GM18868 (cell line): Measurements from ENCODE around the gene PPT2.
"Not testable (repeated sequence)": the region's sequence is repeated elsewhere in the genome, so short reads cannot be mapped to it uniquely, and the experiment has no call there.

Experiments used
- ATAC-seq: cut with Tn5 transposase; IDR thresholded peaks from one replicate; pipeline ENCODE4 v1.9.1; 2021; ENCODE audit warnings: mild to moderate bottlenecking, moderate library complexity; ENCODE audit not compliant: unreplicated experiment

The PPT2 gene

DNA sequence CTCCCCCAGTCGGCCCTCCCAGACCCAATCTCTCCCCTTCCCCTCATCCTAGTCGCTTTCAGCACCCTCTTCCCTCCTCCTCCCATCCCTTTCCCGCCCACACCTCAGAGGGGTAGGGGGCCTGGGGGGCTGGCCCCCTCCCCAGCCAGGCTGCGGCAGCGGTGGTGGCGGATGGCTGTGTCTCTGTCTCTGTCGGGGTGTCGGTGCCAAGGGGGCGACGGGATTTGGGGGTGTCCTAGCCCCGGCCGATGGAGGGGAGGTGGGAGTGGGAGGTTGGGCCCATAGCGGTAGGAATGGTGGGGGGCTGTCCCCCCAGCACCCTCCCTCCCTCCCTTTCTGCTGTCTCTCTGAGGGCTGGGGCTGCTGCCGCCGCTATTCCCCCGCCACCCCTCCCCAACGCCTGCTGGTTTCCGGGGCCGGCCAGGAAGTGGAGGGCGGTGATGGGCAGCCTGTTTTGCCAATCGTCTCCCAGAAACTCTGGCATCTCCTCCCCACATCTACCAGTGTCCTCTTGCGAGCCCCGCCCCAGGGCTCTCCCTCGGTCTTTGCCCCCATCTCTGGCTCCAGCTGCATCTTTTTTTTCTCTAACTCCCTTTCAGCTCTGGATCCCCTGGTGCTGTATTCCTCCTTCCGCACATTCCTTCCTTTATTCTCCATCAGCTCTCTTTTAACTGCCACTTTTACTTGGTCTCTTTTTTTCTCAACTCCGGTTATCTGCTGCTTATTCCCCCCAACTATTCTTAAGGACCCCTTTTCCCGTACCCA is 22.0 kb downstream of the PPT2 start, which contains the start of gene AGPAT1:
Gene AGPAT1, minus strand, starts transcription at position 374 of the 765 bp plus-strand sequence. CDS start 4,588 bp downstream, outside the sequence.
- peak; percentile 48 for ATAC-seq

- ATAC-seq, result no peak
Observed at GRCh38 chr6:32176476-32177182, 22.7 kb downstream of the PPT2 start.

DNA sequence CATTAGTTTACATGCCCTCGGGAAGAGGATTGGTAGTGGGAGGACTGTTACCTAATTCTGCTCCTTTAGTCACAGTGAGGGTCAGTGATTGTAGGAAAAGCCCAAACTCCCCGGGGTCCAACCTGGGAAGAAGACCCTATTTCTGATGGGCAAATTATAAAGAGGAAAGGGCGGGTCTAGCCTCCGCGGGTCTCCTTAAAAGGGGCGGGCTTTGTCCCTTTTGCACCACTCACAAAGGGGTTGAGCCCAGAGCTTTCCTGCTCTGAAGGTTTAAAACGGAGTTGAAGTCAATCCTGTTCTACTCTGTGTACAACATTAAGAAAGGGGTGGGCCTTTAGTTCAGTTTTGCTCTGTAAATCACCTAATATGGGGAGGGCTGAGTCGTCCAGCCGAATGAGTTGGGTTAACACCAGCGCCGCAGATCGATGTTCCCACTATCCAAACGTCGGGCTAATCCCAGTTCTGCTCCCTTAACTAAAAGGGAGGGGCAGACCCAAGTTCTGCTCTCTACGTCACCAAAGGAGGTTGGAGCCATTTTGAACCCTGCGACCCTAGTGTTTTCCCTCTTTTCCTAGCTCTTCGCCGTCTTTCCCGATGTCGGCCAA is 23.3 kb downstream of the PPT2 start:
- ATAC-seq, result no peak

- ATAC-seq, result peak; percentile 77
Observed at GRCh38 chr6:32177788-32178546, 24.0 kb downstream of the PPT2 start, which contains the start of gene RNF5. Gene RNF5 (plus strand): TSS chr6:32178405. CDS start chr6:32178512, 107 bp downstream.

- no peak for ATAC-seq
Observed at GRCh38 chr6:32178547-32179440, 24.9 kb downstream of the PPT2 start.

GRCh38 chr6:32179766-32180405 is 25.9 kb downstream of the PPT2 start:
- ATAC-seq, result no peak

GRCh38 chr6:32181148-32181702 is 27.3 kb downstream of the PPT2 start:
- ATAC-seq, result no peak

GRCh38 chr6:32181915-32182529 is 28.1 kb downstream of the PPT2 start:
- ATAC-seq, result no peak

DNA sequence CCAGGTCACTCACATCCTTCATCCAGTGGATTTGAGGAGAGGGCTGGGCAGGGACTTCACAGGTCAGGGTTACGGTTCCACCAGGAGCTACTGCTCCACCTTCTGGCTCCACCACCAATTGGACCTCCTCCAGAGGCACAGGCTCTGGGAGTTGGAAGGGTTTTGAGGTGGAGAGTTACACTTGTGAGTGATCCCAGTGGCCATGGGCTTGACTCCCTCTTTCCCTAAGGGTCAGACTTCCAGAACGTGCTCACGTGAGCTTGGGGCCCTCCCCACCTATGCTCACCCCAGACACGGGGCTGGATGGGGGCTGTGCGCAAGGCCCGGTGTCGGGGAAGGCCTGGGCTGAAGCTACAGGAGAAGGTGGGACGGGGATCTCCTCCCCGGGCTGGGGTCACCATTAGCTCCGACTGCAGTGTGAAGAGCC is 28.6 kb downstream of the PPT2 start:
- no peak for ATAC-seq

- ATAC-seq, result no peak
Observed at GRCh38 chr6:32183030-32183429, 29.1 kb downstream of the PPT2 start.

- ATAC-seq, result no peak
Observed at GRCh38 chr6:32183483-32184083, 29.6 kb downstream of the PPT2 start.

DNA sequence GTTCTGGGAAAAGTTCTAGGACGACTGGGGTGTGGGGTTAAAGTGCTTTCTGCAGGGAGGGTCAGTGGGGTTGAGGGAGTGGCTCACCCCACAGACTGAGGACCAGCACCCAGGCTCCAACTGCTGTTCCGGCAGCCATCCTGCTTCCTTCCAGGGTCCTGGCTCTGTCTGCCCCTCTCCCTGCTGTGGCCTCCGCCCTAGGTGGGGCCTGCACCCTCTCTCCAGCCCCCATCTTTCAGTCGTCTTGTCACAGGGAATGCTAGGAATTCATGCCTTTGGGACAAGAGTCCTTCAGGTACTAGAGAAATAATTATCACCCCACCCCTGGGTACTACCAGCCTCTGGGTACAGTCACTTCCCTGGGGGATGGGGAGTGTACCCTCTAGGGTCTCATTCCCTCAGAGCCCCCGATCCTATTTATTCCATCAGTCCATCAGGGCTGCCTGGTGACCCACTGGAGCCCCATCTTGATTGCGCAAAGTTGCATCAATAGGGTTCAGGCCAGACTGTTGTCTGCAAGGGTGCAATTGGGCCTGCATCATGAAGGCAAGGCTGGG is 30.2 kb downstream of the PPT2 start, which contains the start of gene AGER:
Gene AGER, minus strand, starts transcription at position 170 of the 557 bp plus-strand sequence. Its CDS starts 31 bp downstream, at position 139.
- no peak for ATAC-seq

GRCh38 chr6:32185681-32186131 is 31.8 kb downstream of the PPT2 start:
- ATAC-seq, result not testable (repeated sequence)

DNA sequence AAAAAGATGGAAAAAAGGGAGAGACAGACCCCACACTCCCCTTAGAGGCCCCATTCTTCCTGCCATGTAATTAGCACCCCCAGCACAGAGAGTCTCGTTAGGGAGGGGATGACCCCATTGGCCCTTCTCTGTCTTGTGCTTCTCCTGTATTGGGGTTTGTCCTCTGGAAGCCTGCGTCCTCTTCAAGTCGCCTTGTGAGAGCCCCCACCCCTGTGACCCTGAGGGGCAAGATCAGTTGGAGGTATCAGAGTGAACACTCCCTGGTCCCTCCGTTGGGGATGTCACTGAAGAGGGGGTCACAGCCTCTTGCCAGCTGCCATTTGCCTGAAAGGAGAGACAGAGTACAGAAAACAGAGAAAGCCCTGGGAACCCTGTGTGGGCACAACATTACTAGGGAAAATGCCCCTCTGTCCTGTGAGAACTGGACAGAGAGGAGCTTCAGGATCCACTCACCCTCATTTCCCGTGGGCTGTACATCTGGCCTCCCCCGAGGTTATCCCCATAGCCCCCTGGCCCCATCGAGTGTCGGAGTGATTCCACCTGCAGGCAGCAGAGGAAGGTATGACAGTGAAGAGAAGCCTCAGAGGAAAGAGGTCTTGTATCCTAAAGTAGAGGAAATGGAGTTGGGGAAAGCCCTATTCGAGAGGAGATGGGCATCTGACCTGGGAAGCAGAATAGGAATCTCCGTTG is 32.4 kb downstream of the PPT2 start:
- not testable (repeated sequence) for ATAC-seq

GRCh38 chr6:32187009-32187709 is 33.2 kb downstream of the PPT2 start:
- ATAC-seq, result no peak

GRCh38 chr6:32187725-32188380 is 33.9 kb downstream of the PPT2 start:
- ATAC-seq, result not testable (repeated sequence)
